A549 (cell line): Measurements from ENCODE around the gene NUDCD3.

Experiments used
- CHD2 ChIP-seq: fragments of 150-350 bp; IDR thresholded peaks from 2 replicates; pipeline ENCODE4 v1.6.1; 2014; ENCODE audit warnings: low read length; ENCODE audit not compliant: partially characterized antibody
- CTCF ChIP-seq: fragments of >200 bp; sonication (Bioruptor Twin); formaldehyde crosslinking; IDR thresholded peaks from 3 replicates; pipeline ENCODE4 v1.5.1; 2016
- EHF ChIP-seq: fragments of 250-450 bp; sonication (Bioruptor Pico); IDR thresholded peaks from 2 replicates; pipeline ENCODE4 v1.5.0; 2020; ENCODE audit warnings: mild to moderate bottlenecking
- EP300 ChIP-seq, 2 experiments: fragments of >200 bp; sonication (Bioruptor Twin); formaldehyde crosslinking; IDR thresholded peaks; 2 replicates in 1 of 2; 3 replicates in 1 of 2; pipeline ENCODE4 v1.6.1; 2016 to 2017
- HDAC2 ChIP-seq: fragments of 200-600 bp; sonication (generic); IDR thresholded peaks from 2 replicates; pipeline ENCODE4 v1.6.1; 2016
- JUNB ChIP-seq: fragments of >200 bp; sonication (Bioruptor Twin); formaldehyde crosslinking; IDR thresholded peaks from 2 replicates; pipeline ENCODE4 v1.6.1; 2016
- MAX ChIP-seq: IDR thresholded peaks from 2 replicates; pipeline ENCODE4 v1.6.1; 2012
- MYC ChIP-seq: IDR thresholded peaks from 2 replicates; pipeline ENCODE4 v1.6.1; 2012; ENCODE audit warnings: mild to moderate bottlenecking, inconsistent platforms, low read length, improper control_type of control experiment, borderline replicate concordance
- POLR2A ChIP-seq: IDR thresholded peaks from 2 replicates; pipeline ENCODE4 v1.6.1; 2012; ENCODE audit warnings: mild to moderate bottlenecking, low read length
- RAD21 ChIP-seq, 2 experiments: fragments of >200 bp in 1 of 2; sonication (Bioruptor Twin) in 1 of 2; formaldehyde crosslinking in 1 of 2; IDR thresholded peaks in 1 of 2; conservative IDR thresholded peaks in 1 of 2; 2 replicates in 1 of 2; 3 replicates in 1 of 2; pipeline ENCODE4 v1.6.1; 2012 to 2018; ENCODE audit warnings: inconsistent platforms in 1 of 2
- RNF2 ChIP-seq: fragments of 200-600 bp; sonication (generic); IDR thresholded peaks from 2 replicates; pipeline ENCODE4 v1.6.1; 2016; ENCODE audit warnings: low read depth, mild to moderate bottlenecking, antibody characterized with exemption, moderate library complexity, borderline replicate concordance

GRCh38 chr7:44386139-44386913 is 104.1 kb downstream of the NUDCD3 start:
- TF ChIP-seq HDAC2 (no peak), POLR2A (no peak), CTCF (no peak), CHD2 (no peak), JUNB (no peak), RAD21 (conservative IDR thresholded peaks at IDR 0.05 in 1 of 2, IDR thresholded peaks at IDR 0.05 in 1 of 2) (no peak), MAX (no peak), EP300 (IDR thresholded peaks at IDR 0.05) (no peak), RNF2 (no peak), MYC (no peak), EHF (CRISPR knock-in tag) (no peak)
